ENCODE measurements around the gene PELI2.

The PELI2 gene

DNA sequence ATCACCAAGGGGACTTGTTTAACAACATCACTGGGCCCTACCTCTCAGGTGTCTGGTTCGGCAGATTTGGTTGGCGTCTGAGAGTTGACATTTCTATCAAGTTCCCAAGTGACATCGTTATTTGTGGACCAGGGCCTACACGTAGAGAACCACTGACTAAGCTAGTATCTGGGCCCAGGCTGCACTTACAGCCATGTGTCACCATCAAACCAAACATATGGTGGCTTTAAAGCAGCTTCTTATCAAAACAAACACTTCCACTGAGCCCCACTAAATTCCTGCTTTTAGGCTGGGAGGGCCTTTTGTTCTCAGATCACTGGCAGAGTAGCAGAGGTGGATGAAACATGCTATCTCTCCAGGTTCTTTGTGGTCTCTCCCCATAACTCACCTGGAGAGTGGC lies 220.5 kb downstream of the PELI2 start:
- no peak overlapping the region for H3K4me3 ChIP-seq (ENCODE audit: low read length in 2 of 2)
- no peak overlapping the region for H3K9ac ChIP-seq (ENCODE audit: low read depth, low read length, poor library complexity)
- H3K4me1 ChIP-seq (ENCODE audit: control insufficient read depth in 2 of 2, insufficient read depth in 1 of 2, low read depth in 1 of 2, low read length in 2 of 2) = peaks cover 0 to 4% of the 10 kb centered on the region in 2 donors
- H3K14ac ChIP-seq (ENCODE audit: low read length) = no peak overlapping the region
- no CpG with 5 or more reads among the region's 4 CpGs for WGBS, 2 donors (ENCODE audit: extremely low coverage in 2 of 2, insufficient read length in 2 of 2, insufficient replicate concordance in 1 of 2)
- no peak overlapping the region for H2BK15ac ChIP-seq (ENCODE audit: low read length)
- no peak overlapping the region for H2AK5ac ChIP-seq (ENCODE audit: low read depth, low read length)
- DNase-seq (ENCODE audit: low spot score) = no peak
- H3K18ac ChIP-seq (ENCODE audit: low read length) = no peak overlapping the region
- H3K4ac ChIP-seq (ENCODE audit: low read length) = no peak overlapping the region
- no peak overlapping the region for H2BK5ac ChIP-seq (ENCODE audit: low read length)
- H3K9me3 ChIP-seq (replicated peaks in 1 of 2; ENCODE audit: control insufficient read depth in 2 of 2, insufficient read depth in 1 of 2, low read depth in 1 of 2, low read length in 2 of 2) = no peaks in the 10 kb centered on the region
- no peak overlapping the region for H3K23ac ChIP-seq (ENCODE audit: low read depth, low read length, poor library complexity)
- H3K36me3 ChIP-seq (replicated peaks in 1 of 2; ENCODE audit: control insufficient read depth in 2 of 2, insufficient read depth in 2 of 2, low read length in 2 of 2) = no peaks in the 10 kb centered on the region
- H2BK12ac ChIP-seq (ENCODE audit: low read length) = no peak overlapping the region
- H3K27ac ChIP-seq (replicated peaks; ENCODE audit: low read length) = no peak overlapping the region
- no peak overlapping the region for H3K4me2 ChIP-seq (ENCODE audit: insufficient read depth, low read length, poor library complexity, severe bottlenecking)
- H4K8ac ChIP-seq (ENCODE audit: low read depth, low read length) = no peak overlapping the region
- H4K91ac ChIP-seq (ENCODE audit: low read depth, low read length, poor library complexity) = no peak overlapping the region
- H2BK120ac ChIP-seq (ENCODE audit: low read depth, low read length) = no peak overlapping the region
- no peak overlapping the region for H2AFZ ChIP-seq (ENCODE audit: low read length)
- H3K27me3 ChIP-seq (ENCODE audit: control insufficient read depth in 3 of 3, insufficient read depth in 3 of 3, low read depth in 1 of 3, low read length in 3 of 3) = no peaks in the 10 kb centered on the region
- no peaks in the 10 kb centered on the region for H3K79me1 ChIP-seq (ENCODE audit: low read depth, low read length)

- no CpG with 5 or more reads among the region's 9 CpGs for WGBS, 2 donors (ENCODE audit: extremely low coverage in 2 of 2, insufficient read length in 2 of 2, insufficient replicate concordance in 1 of 2)
These were observed 221.9 kb downstream of the PELI2 start for GRCh38 chr14:56339855-56340701.

GRCh38 chr14:56340932-56341331 lies 222.7 kb downstream of the PELI2 start:
- Histone ChIP-seq H3K36me3 (replicated peaks in 1 of 2; ENCODE audit: control insufficient read depth in 2 of 2, insufficient read depth in 2 of 2, low read length in 2 of 2) (no peaks in the 10 kb centered on the region), H3K4me3 (ENCODE audit: low read length in 2 of 2) (no peak overlapping the region), H3K9me3 (replicated peaks in 1 of 2; ENCODE audit: control insufficient read depth in 2 of 2, insufficient read depth in 1 of 2, low read depth in 1 of 2, low read length in 2 of 2) (no peaks in the 10 kb centered on the region), H3K27ac (replicated peaks; ENCODE audit: low read length) (no peak overlapping the region), H2AFZ (ENCODE audit: low read length) (no peak overlapping the region), H2BK5ac (ENCODE audit: low read length) (no peak overlapping the region), H3K9ac (ENCODE audit: low read depth, low read length, poor library complexity) (no peak overlapping the region), H2BK120ac (ENCODE audit: low read depth, low read length) (no peak overlapping the region), H2AK5ac (ENCODE audit: low read depth, low read length) (no peak overlapping the region), H3K14ac (ENCODE audit: low read length) (no peak overlapping the region), H4K8ac (ENCODE audit: low read depth, low read length) (no peak overlapping the region), H3K23ac (ENCODE audit: low read depth, low read length, poor library complexity) (no peak overlapping the region), H3K4me2 (ENCODE audit: insufficient read depth, low read length, poor library complexity, severe bottlenecking) (no peak overlapping the region), H2BK15ac (ENCODE audit: low read length) (no peak overlapping the region), H3K4ac (ENCODE audit: low read length) (no peak overlapping the region), H3K4me1 (ENCODE audit: control insufficient read depth in 2 of 2, insufficient read depth in 1 of 2, low read depth in 1 of 2, low read length in 2 of 2) (peaks cover 0 to 4% of the 10 kb centered on the region in 2 donors), H3K18ac (ENCODE audit: low read length) (no peak overlapping the region), H2BK12ac (ENCODE audit: low read length) (no peak overlapping the region), H4K91ac (ENCODE audit: low read depth, low read length, poor library complexity) (no peak overlapping the region), H3K27me3 (ENCODE audit: control insufficient read depth in 3 of 3, insufficient read depth in 3 of 3, low read depth in 1 of 3, low read length in 3 of 3) (no peaks in the 10 kb centered on the region), H3K79me1 (ENCODE audit: low read depth, low read length) (no peaks in the 10 kb centered on the region)
- DNase-seq (ENCODE audit: low spot score) = no peak
- WGBS, 2 donors (ENCODE audit: extremely low coverage in 2 of 2, insufficient read length in 2 of 2, insufficient replicate concordance in 1 of 2) = no CpG with 5 or more reads among the region's 1 CpG

More at GRCh38 chr14:56339855-56340701, 221.9 kb downstream of the PELI2 start:
- H3K4ac ChIP-seq (ENCODE audit: low read length) = no peak overlapping the region
- H3K27ac ChIP-seq (replicated peaks; ENCODE audit: low read length) = no peak overlapping the region
- H3K23ac ChIP-seq (ENCODE audit: low read depth, low read length, poor library complexity) = no peak overlapping the region
- no peaks in the 10 kb centered on the region for H3K79me1 ChIP-seq (ENCODE audit: low read depth, low read length)
- H3K4me2 ChIP-seq (ENCODE audit: insufficient read depth, low read length, poor library complexity, severe bottlenecking) = no peak overlapping the region
- H3K27me3 ChIP-seq (ENCODE audit: control insufficient read depth in 3 of 3, insufficient read depth in 3 of 3, low read depth in 1 of 3, low read length in 3 of 3) = no peaks in the 10 kb centered on the region
- no peak overlapping the region for H4K91ac ChIP-seq (ENCODE audit: low read depth, low read length, poor library complexity)
- H3K9ac ChIP-seq (ENCODE audit: low read depth, low read length, poor library complexity) = no peak overlapping the region
- H2BK15ac ChIP-seq (ENCODE audit: low read length) = no peak overlapping the region
- H3K18ac ChIP-seq (ENCODE audit: low read length) = no peak overlapping the region
- peak; percentile 53 for DNase-seq (ENCODE audit: low spot score)
- no peaks in the 10 kb centered on the region for H3K36me3 ChIP-seq (replicated peaks in 1 of 2; ENCODE audit: control insufficient read depth in 2 of 2, insufficient read depth in 2 of 2, low read length in 2 of 2)
- peak overlapping the region; percentile 56 for H2AFZ ChIP-seq (ENCODE audit: low read length)
- no peak overlapping the region for H3K4me3 ChIP-seq (ENCODE audit: low read length in 2 of 2)
- H3K9me3 ChIP-seq (replicated peaks in 1 of 2; ENCODE audit: control insufficient read depth in 2 of 2, insufficient read depth in 1 of 2, low read depth in 1 of 2, low read length in 2 of 2) = no peaks in the 10 kb centered on the region
- peaks cover 0 to 4% of the 10 kb centered on the region in 2 donors for H3K4me1 ChIP-seq (ENCODE audit: control insufficient read depth in 2 of 2, insufficient read depth in 1 of 2, low read depth in 1 of 2, low read length in 2 of 2)
- H4K8ac ChIP-seq (ENCODE audit: low read depth, low read length) = no peak overlapping the region
- no peak overlapping the region for H2BK5ac ChIP-seq (ENCODE audit: low read length)
- H2AK5ac ChIP-seq (ENCODE audit: low read depth, low read length) = no peak overlapping the region
- no peak overlapping the region for H2BK120ac ChIP-seq (ENCODE audit: low read depth, low read length)
- no peak overlapping the region for H3K14ac ChIP-seq (ENCODE audit: low read length)
- no peak overlapping the region for H2BK12ac ChIP-seq (ENCODE audit: low read length)

- H3K4me2 ChIP-seq (ENCODE audit: insufficient read depth, low read length, poor library complexity, severe bottlenecking) = no peak overlapping the region
- no peak overlapping the region for H3K18ac ChIP-seq (ENCODE audit: low read length)
- H4K91ac ChIP-seq (ENCODE audit: low read depth, low read length, poor library complexity) = no peak overlapping the region
- no peak overlapping the region for H3K27ac ChIP-seq (replicated peaks; ENCODE audit: low read length)
- no peak overlapping the region for H3K4ac ChIP-seq (ENCODE audit: low read length)
- no peak overlapping the region for H2AK5ac ChIP-seq (ENCODE audit: low read depth, low read length)
- H4K8ac ChIP-seq (ENCODE audit: low read depth, low read length) = no peak overlapping the region
- no peak overlapping the region for H2BK15ac ChIP-seq (ENCODE audit: low read length)
- DNase-seq (ENCODE audit: low spot score) = no peak
- H3K36me3 ChIP-seq (replicated peaks in 1 of 2; ENCODE audit: control insufficient read depth in 2 of 2, insufficient read depth in 2 of 2, low read length in 2 of 2) = no peaks in the 10 kb centered on the region
- no peaks in the 10 kb centered on the region for H3K27me3 ChIP-seq (ENCODE audit: control insufficient read depth in 3 of 3, insufficient read depth in 3 of 3, low read depth in 1 of 3, low read length in 3 of 3)
- no peak overlapping the region for H3K4me3 ChIP-seq (ENCODE audit: low read length in 2 of 2)
- H3K14ac ChIP-seq (ENCODE audit: low read length) = no peak overlapping the region
- H3K9me3 ChIP-seq (replicated peaks in 1 of 2; ENCODE audit: control insufficient read depth in 2 of 2, insufficient read depth in 1 of 2, low read depth in 1 of 2, low read length in 2 of 2) = no peaks in the 10 kb centered on the region
- no CpG with 5 or more reads among the region's 7 CpGs for WGBS, 2 donors (ENCODE audit: extremely low coverage in 2 of 2, insufficient read length in 2 of 2, insufficient replicate concordance in 1 of 2)
- no peak overlapping the region for H2BK5ac ChIP-seq (ENCODE audit: low read length)
- H3K9ac ChIP-seq (ENCODE audit: low read depth, low read length, poor library complexity) = no peak overlapping the region
- H3K79me1 ChIP-seq (ENCODE audit: low read depth, low read length) = no peaks in the 10 kb centered on the region
- H3K4me1 ChIP-seq (ENCODE audit: control insufficient read depth in 2 of 2, insufficient read depth in 1 of 2, low read depth in 1 of 2, low read length in 2 of 2) = peaks cover 0 to 4% of the 10 kb centered on the region in 2 donors
- H2AFZ ChIP-seq (ENCODE audit: low read length) = no peak overlapping the region
- H2BK12ac ChIP-seq (ENCODE audit: low read length) = no peak overlapping the region
- H2BK120ac ChIP-seq (ENCODE audit: low read depth, low read length) = no peak overlapping the region
- H3K23ac ChIP-seq (ENCODE audit: low read depth, low read length, poor library complexity) = no peak overlapping the region
These were observed 223.7 kb downstream of the PELI2 start for GRCh38 chr14:56341766-56342493.
